OCI-LY7 (cell line): ENCODE data around the gene TNFAIP1.

Experiments
- CTCF ChIP-seq: fragments of 200-600 bp; sonication (generic); conservative IDR thresholded peaks from 2 replicates; pipeline ENCODE4 v1.5.1; 2014; ENCODE audit warnings: mild to moderate bottlenecking, antibody characterized with exemption, low read length, moderate library complexity, mixed read lengths
- EZH2phosphoT487 ChIP-seq: fragments of 200-600 bp; sonication (generic); IDR thresholded peaks from 2 replicates; pipeline ENCODE4 v1.6.1; 2018; ENCODE audit warnings: low read depth, borderline replicate concordance, mild to moderate bottlenecking, mixed run types, antibody characterized with exemption, low read length, moderate library complexity, mixed read lengths

- no peak for TF ChIP-seq CTCF
- TF ChIP-seq EZH2phosphoT487, result no peak
Measured at GRCh38 chr17:28326114-28326513, 9.4 kb upstream of the TNFAIP1 start.
